ENCODE data around the gene RBFA. TPM values are rescaled to one million over a fixed set of nuclear protein-coding genes. Genes with fewer than 3 reads are reported as not detected.

Gene RBFA
- total and polyA plus RNA-seq, 2 donors (not counting 1 experiment from before 2014, with no cell fraction given): 25.3 TPM

GRCh38 chr18:80077873-80078272, 43.6 kb downstream of the RBFA start:
- H3K4me2 ChIP-seq (ENCODE audit: extremely low read depth, insufficient read depth, low read length): no peak overlapping the region
- no peak overlapping the region for H3K9ac ChIP-seq (ENCODE audit: insufficient read depth, low read length)
- TF ChIP-seq EZH2 (IDR thresholded peaks at IDR 0.05; ENCODE audit: low read length, missing control alignments) (no peak), CTCF (conservative IDR thresholded peaks at IDR 0.05 in 1 of 2, IDR thresholded peaks at IDR 0.05 in 1 of 2; ENCODE audit: low read depth in 1 of 2, low read length in 2 of 2) (no peak)
- H3K9me3 ChIP-seq (ENCODE audit: control insufficient read depth, insufficient read depth, low read depth, low read length): no peaks in the 10 kb centered on the region
- H3K4me1 ChIP-seq (ENCODE audit: control insufficient read depth, extremely low read depth, insufficient read depth, low read length): no peaks in the 10 kb centered on the region
- no peak for DNase-seq (ENCODE audit: low read depth in 2 of 2)
- H4K20me1 ChIP-seq (ENCODE audit: control insufficient read depth, extremely low read depth, insufficient read depth, low read length): no peaks in the 10 kb centered on the region
- H2AFZ ChIP-seq (ENCODE audit: low read length): no peak overlapping the region
- H3K27me3 ChIP-seq (ENCODE audit: control insufficient read depth, insufficient read depth, low read length): no peaks in the 10 kb centered on the region
- H3K36me3 ChIP-seq (ENCODE audit: control insufficient read depth, insufficient read depth, low read length): no peaks in the 10 kb centered on the region
- no peaks in the 10 kb centered on the region for H3K79me2 ChIP-seq (ENCODE audit: control insufficient read depth, insufficient read depth, low read length)
- no peak overlapping the region for H3K27ac ChIP-seq (ENCODE audit: insufficient read depth, low read length)
- no peak overlapping the region for H3K4me3 ChIP-seq (replicated peaks in 1 of 4; ENCODE audit: control extremely low read depth in 1 of 4, insufficient read depth in 1 of 4, low read depth in 3 of 4, low read length in 4 of 4)

Other genes starting within 250 kb of the RBFA start
- 6.4 and 10.1 TPM in 2 replicates for gene KCNG2, start 236.5 kb upstream of the RBFA start, total RNA-seq
- 0.42 and 0.53 TPM in 2 replicates for gene KCNG2, start 236.5 kb upstream of the RBFA start, polyA plus RNA-seq
- gene SLC66A2, start 82.8 kb upstream of the RBFA start, total RNA-seq: 34.4 and 46.1 TPM in 2 replicates
- gene SLC66A2, start 82.8 kb upstream of the RBFA start, polyA plus RNA-seq: 13.2 and 18.0 TPM in 2 replicates
- gene HSBP1L1, start 69.8 kb upstream of the RBFA start, total RNA-seq: 13.4 and 14.6 TPM in 2 replicates
- 16.3 and 24.6 TPM in 2 replicates for gene HSBP1L1, start 69.8 kb upstream of the RBFA start, polyA plus RNA-seq
- gene TXNL4A, start 45.9 kb upstream of the RBFA start, total RNA-seq: 21.1 and 39.5 TPM in 2 replicates
- gene TXNL4A, start 45.9 kb upstream of the RBFA start, polyA plus RNA-seq: 101 and 117 TPM in 2 replicates
- 13.6 and 17.3 TPM in 2 replicates for gene ADNP2, start 74.8 kb downstream of the RBFA start, total RNA-seq
- 9.0 and 9.4 TPM in 2 replicates for gene ADNP2, start 74.8 kb downstream of the RBFA start, polyA plus RNA-seq
- gene PARD6G, start 213.1 kb downstream of the RBFA start, total RNA-seq: 2.1 and 3.1 TPM in 2 replicates
- gene PARD6G, start 213.1 kb downstream of the RBFA start, polyA plus RNA-seq: 1.0 and 1.2 TPM in 2 replicates